SK-N-SH (cell line): ENCODE results near the gene REEP1.

Experiments
- CHD2 ChIP-seq: fragments of 150-350 bp; IDR thresholded peaks from 2 replicates; pipeline ENCODE4 v1.6.1; 2018; ENCODE audit warnings: low read length; ENCODE audit not compliant: partially characterized antibody
- EZH2phosphoT487 ChIP-seq: fragments of 200-600 bp; sonication (generic); IDR thresholded peaks from 2 replicates; pipeline ENCODE4 v1.6.1; 2017; ENCODE audit warnings: low read depth, mixed run types, mild to moderate bottlenecking, antibody characterized with exemption, moderate library complexity, borderline replicate concordance
- FOXM1 ChIP-seq: IDR thresholded peaks from 2 replicates; pipeline ENCODE4 v1.4.0; 2012; ENCODE audit warnings: low read depth, mild to moderate bottlenecking
- NRF1 ChIP-seq: IDR thresholded peaks from 2 replicates; pipeline ENCODE4 v1.6.1; 2012; ENCODE audit warnings: low read depth, mild to moderate bottlenecking, low read length
- POLR2AphosphoS5 ChIP-seq: IDR thresholded peaks from 2 replicates; pipeline ENCODE4 v1.6.1; 2012; ENCODE audit warnings: low read depth, low read length
- RFX5 ChIP-seq: IDR thresholded peaks from 2 replicates; pipeline ENCODE4 v1.6.1; 2012; ENCODE audit warnings: mild to moderate bottlenecking, improper control_type of control experiment, low read length
- SIN3A ChIP-seq: IDR thresholded peaks from 2 replicates; pipeline ENCODE4 v1.6.1; 2012; ENCODE audit warnings: low read depth, mild to moderate bottlenecking, low read length, moderate library complexity, borderline replicate concordance
- TAF1 ChIP-seq: IDR thresholded peaks from 2 replicates; pipeline ENCODE4 v1.6.1; 2012; ENCODE audit warnings: low read depth, mild to moderate bottlenecking, low read length, moderate library complexity, borderline replicate concordance
- TF ChIP-seq, protein P1 (sequence below): fragments of 200-600 bp; sonication (generic); IDR thresholded peaks from 2 replicates; pipeline ENCODE4 v1.6.1; 2017; ENCODE audit warnings: antibody characterized with exemption, mild to moderate bottlenecking, moderate library complexity
- TF ChIP-seq, protein P2 (sequence below): IDR thresholded peaks from 2 replicates; pipeline ENCODE4 v1.4.0; 2012; ENCODE audit warnings: low read depth
- TF ChIP-seq, protein P3 (sequence below): IDR thresholded peaks from 2 replicates; pipeline ENCODE4 v1.4.0; 2012; ENCODE audit warnings: low read depth, borderline replicate concordance
- TF ChIP-seq, protein P4 (sequence below): IDR thresholded peaks from 2 replicates; pipeline ENCODE4; 2012

GRCh38 chr2:86332654-86333053, 4.8 kb downstream of the REEP1 start:
- TF ChIP-seq CHD2 (no peak), FOXM1 (no peak), POLR2AphosphoS5 (no peak), NRF1 (no peak), SIN3A (no peak), TAF1 (no peak), RFX5 (no peak), EZH2phosphoT487 (no peak)
- TF ChIP-seq, protein P1, sequence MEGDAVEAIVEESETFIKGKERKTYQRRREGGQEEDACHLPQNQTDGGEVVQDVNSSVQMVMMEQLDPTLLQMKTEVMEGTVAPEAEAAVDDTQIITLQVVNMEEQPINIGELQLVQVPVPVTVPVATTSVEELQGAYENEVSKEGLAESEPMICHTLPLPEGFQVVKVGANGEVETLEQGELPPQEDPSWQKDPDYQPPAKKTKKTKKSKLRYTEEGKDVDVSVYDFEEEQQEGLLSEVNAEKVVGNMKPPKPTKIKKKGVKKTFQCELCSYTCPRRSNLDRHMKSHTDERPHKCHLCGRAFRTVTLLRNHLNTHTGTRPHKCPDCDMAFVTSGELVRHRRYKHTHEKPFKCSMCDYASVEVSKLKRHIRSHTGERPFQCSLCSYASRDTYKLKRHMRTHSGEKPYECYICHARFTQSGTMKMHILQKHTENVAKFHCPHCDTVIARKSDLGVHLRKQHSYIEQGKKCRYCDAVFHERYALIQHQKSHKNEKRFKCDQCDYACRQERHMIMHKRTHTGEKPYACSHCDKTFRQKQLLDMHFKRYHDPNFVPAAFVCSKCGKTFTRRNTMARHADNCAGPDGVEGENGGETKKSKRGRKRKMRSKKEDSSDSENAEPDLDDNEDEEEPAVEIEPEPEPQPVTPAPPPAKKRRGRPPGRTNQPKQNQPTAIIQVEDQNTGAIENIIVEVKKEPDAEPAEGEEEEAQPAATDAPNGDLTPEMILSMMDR, result no peak
- TF ChIP-seq, protein P2, sequence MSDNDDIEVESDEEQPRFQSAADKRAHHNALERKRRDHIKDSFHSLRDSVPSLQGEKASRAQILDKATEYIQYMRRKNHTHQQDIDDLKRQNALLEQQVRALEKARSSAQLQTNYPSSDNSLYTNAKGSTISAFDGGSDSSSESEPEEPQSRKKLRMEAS, result no peak
- TF ChIP-seq, protein P3, sequence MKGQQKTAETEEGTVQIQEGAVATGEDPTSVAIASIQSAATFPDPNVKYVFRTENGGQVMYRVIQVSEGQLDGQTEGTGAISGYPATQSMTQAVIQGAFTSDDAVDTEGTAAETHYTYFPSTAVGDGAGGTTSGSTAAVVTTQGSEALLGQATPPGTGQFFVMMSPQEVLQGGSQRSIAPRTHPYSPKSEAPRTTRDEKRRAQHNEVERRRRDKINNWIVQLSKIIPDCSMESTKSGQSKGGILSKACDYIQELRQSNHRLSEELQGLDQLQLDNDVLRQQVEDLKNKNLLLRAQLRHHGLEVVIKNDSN, result no peak
- TF ChIP-seq, protein P4, sequence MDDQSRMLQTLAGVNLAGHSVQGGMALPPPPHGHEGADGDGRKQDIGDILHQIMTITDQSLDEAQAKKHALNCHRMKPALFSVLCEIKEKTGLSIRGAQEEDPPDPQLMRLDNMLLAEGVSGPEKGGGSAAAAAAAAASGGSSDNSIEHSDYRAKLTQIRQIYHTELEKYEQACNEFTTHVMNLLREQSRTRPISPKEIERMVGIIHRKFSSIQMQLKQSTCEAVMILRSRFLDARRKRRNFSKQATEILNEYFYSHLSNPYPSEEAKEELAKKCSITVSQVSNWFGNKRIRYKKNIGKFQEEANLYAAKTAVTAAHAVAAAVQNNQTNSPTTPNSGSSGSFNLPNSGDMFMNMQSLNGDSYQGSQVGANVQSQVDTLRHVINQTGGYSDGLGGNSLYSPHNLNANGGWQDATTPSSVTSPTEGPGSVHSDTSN, result no peak
